B cell (primary cell): Measurements from ENCODE around the gene SRGAP2B.
"Not testable (repeated sequence)": the region's sequence is repeated elsewhere in the genome, so short reads cannot be mapped to it uniquely, and the experiment has no call there.

Experiments
- CTCF ChIP-seq: fragments of 200-600 bp; IDR thresholded peaks from one replicate; pipeline ENCODE4 v1.8.0; 2022; ENCODE audit warnings: antibody characterized with exemption, mild to moderate bottlenecking
- EZH2 ChIP-seq: IDR thresholded peaks from 2 replicates; pipeline ENCODE4 v1.6.1; 2012; ENCODE audit warnings: borderline replicate concordance, low read depth, mild to moderate bottlenecking, moderate library complexity, low read length; ENCODE audit not compliant: insufficient read depth, poor library complexity, severe bottlenecking

DNA sequence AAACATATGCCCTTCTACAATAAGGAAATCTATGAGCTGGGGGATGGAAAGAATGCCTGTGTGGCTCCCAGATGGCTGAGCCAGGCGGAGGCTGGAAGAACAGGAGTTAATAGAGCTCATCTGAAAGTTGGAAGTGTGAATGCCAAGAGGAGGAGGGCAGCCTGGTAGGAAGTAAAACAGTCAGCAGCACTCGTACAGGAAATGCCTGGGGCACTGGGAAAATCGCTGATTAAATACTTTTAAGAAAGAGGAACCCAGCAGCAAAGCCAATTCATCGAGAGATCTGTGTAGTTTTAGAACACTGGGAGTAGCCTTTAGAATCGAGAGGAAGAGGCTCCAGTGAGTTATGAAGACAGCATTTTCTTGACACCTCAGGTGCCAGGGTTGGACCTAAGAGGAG lies 171.5 kb downstream of the SRGAP2B start:
- TF ChIP-seq CTCF, EZH2: not testable (repeated sequence)
